Measurements from ENCODE around the gene PLIN4. TPM values are rescaled to one million over a fixed set of nuclear protein-coding genes. Genes with fewer than 3 reads are reported as not detected.

The PLIN4 gene
- total RNA-seq, 1 experiment from 2014 or later = 2.3 TPM

- no peaks in the 10 kb centered on the region for H3K9me3 ChIP-seq (ENCODE audit: control insufficient read depth in 1 of 2, insufficient read depth in 1 of 2, low read depth in 1 of 2, low read length in 2 of 2)
- no peak overlapping the region for H2AFZ ChIP-seq (ENCODE audit: low read depth, low read length, poor library complexity, severe bottlenecking)
- no peak overlapping the region for H3K4me3 ChIP-seq (replicated peaks in 1 of 2; ENCODE audit: low read depth in 1 of 2, low read length in 2 of 2)
- no peaks in the 10 kb centered on the region for H3K79me2 ChIP-seq (ENCODE audit: insufficient read depth, low read length)
- ChIA-PET CTCF (interaction anchor here (1.5 kb wide), 1 partner anchor 10 kb away, joined by 4 read pairs; no protein-coding TSS in a partner anchor), RAD21 (ENCODE audit: low non-redundant PET in 1 of 2, low total read pairs in 2 of 2, uncharacterized antibody in 2 of 2, unreplicated experiment in 2 of 2) (no interaction called here), POLR2A (no interaction called here)
- DNase-seq (ENCODE audit: low read depth, low spot score) (no peak), ATAC-seq (no peak)
- no peaks in the 10 kb centered on the region for H3K4me1 ChIP-seq (ENCODE audit: control insufficient read depth in 1 of 2, insufficient read depth in 2 of 2, low read length in 2 of 2)
- no TSS peak for BruUV-seq (replicated peaks)
- H3K27ac ChIP-seq (ENCODE audit: low read depth, low read length) = no peak overlapping the region
- H3K9ac ChIP-seq (ENCODE audit: low read length) = no peak overlapping the region
- no peaks in the 10 kb centered on the region for H4K20me1 ChIP-seq (ENCODE audit: insufficient read depth)
- intact Hi-C loops (cut with micrococcal nuclease) = no loop called here
- no peaks in the 10 kb centered on the region for H3K9me2 ChIP-seq (ENCODE audit: insufficient read depth)
- H3K27me3 ChIP-seq (ENCODE audit: insufficient read depth, low read length) = no peaks in the 10 kb centered on the region
- TF ChIP-seq SP1 (IDR thresholded peaks at IDR 0.05; ENCODE audit: low read depth) = no peak
- no peak for TF ChIP-seq POLR2AphosphoS5 (IDR thresholded peaks at IDR 0.05; ENCODE audit: low read depth, low read length)
- TF ChIP-seq RAD21 (IDR thresholded peaks at IDR 0.05; ENCODE audit: low read depth) = no peak
- TF ChIP-seq FOSL1 (IDR thresholded peaks at IDR 0.05; ENCODE audit: low read depth) = no peak
- TF ChIP-seq SIN3A (IDR thresholded peaks at IDR 0.05; ENCODE audit: low read depth) = no peak
- no peak for TF ChIP-seq SRF (IDR thresholded peaks at IDR 0.05; ENCODE audit: low read depth)
- TF ChIP-seq REST (IDR thresholded peaks at IDR 0.05; ENCODE audit: low read depth) = no peak
- no peaks in the 10 kb centered on the region for H3K36me3 ChIP-seq (ENCODE audit: control insufficient read depth in 1 of 2, insufficient read depth in 2 of 2, low read length in 2 of 2)
- H3K4me2 ChIP-seq (ENCODE audit: low read length) = no peak overlapping the region
Observed at GRCh38 chr19:4513248-4513647, 5.0 kb downstream of the PLIN4 start.

- BruUV-seq (replicated peaks) = no TSS peak
- no peak overlapping the region for H2AFZ ChIP-seq (ENCODE audit: low read depth, low read length, poor library complexity, severe bottlenecking)
- no peaks in the 10 kb centered on the region for H3K9me3 ChIP-seq (ENCODE audit: control insufficient read depth in 1 of 2, insufficient read depth in 1 of 2, low read depth in 1 of 2, low read length in 2 of 2)
- TF ChIP-seq REST (IDR thresholded peaks at IDR 0.05; ENCODE audit: low read depth) = no peak
- H3K4me2 ChIP-seq (ENCODE audit: low read length) = no peak overlapping the region
- H3K27ac ChIP-seq (ENCODE audit: low read depth, low read length) = no peak overlapping the region
- no peaks in the 10 kb centered on the region for H3K9me2 ChIP-seq (ENCODE audit: insufficient read depth)
- POLR2A ChIA-PET = no interaction called here
- no peak overlapping the region for H3K4me3 ChIP-seq (replicated peaks in 1 of 2; ENCODE audit: low read depth in 1 of 2, low read length in 2 of 2)
- no peaks in the 10 kb centered on the region for H4K20me1 ChIP-seq (ENCODE audit: insufficient read depth)
- intact Hi-C loops (cut with micrococcal nuclease) = no loop called here
- RAD21 ChIA-PET (ENCODE audit: low non-redundant PET in 1 of 2, low total read pairs in 2 of 2, uncharacterized antibody in 2 of 2, unreplicated experiment in 2 of 2) = no interaction called here
- no peaks in the 10 kb centered on the region for H3K4me1 ChIP-seq (ENCODE audit: control insufficient read depth in 1 of 2, insufficient read depth in 2 of 2, low read length in 2 of 2)
- CTCF ChIA-PET = no interaction called here
- H3K9ac ChIP-seq (ENCODE audit: low read length) = no peak overlapping the region
- H3K36me3 ChIP-seq (ENCODE audit: control insufficient read depth in 1 of 2, insufficient read depth in 2 of 2, low read length in 2 of 2) = no peaks in the 10 kb centered on the region
- H3K79me2 ChIP-seq (ENCODE audit: insufficient read depth, low read length) = no peaks in the 10 kb centered on the region
- no peak for ATAC-seq
- H3K27me3 ChIP-seq (ENCODE audit: insufficient read depth, low read length) = no peaks in the 10 kb centered on the region
- no peak for DNase-seq (ENCODE audit: low read depth, low spot score)
Observed at GRCh38 chr19:4512070-4512469, 6.2 kb downstream of the PLIN4 start.
